Measurements from ENCODE around the gene RPS19. TPM values are rescaled to one million over a fixed set of nuclear protein-coding genes. Genes with fewer than 3 reads are reported as not detected.
A peak's percentile ranks its signal among the peaks of the same experiment; 100 is the strongest.

The RPS19 gene
- total RNA-seq, 2 donors from 2014 or later, result 1,179 to 1,248 TPM

GRCh38 chr19:41880329-41880708, 20.3 kb downstream of the RPS19 start:
- H3K9me3 ChIP-seq, result no peaks in the 10 kb centered on the region
- no peak for TF ChIP-seq CTCF (IDR thresholded peaks at IDR 0.05)
- no peak for TF ChIP-seq POLR2AphosphoS5 (IDR thresholded peaks at IDR 0.05)
- no peak for TF ChIP-seq POLR2A (IDR thresholded peaks at IDR 0.05)
- H3K4me3 ChIP-seq, result no peak overlapping the region
- H3K27me3 ChIP-seq (replicated peaks; ENCODE audit: insufficient read depth), result no peaks in the 10 kb centered on the region
- peaks cover 4% of the 10 kb centered on the region for H3K4me1 ChIP-seq (replicated peaks)
- H3K36me3 ChIP-seq, result no peaks in the 10 kb centered on the region
- no peak overlapping the region for H3K27ac ChIP-seq
- 68% methylated on average over 5 of the region's 5 CpGs for WGBS
- DNase-seq (ENCODE audit: low spot score), result no peak
- intact Hi-C loops (cut with DNase I), result no loop called here

GRCh38 chr19:41882568-41883462, 22.8 kb downstream of the RPS19 start, which contains the start of gene ARHGEF1:
Gene ARHGEF1 (plus strand): TSS chr19:41883184. CDS start chr19:41888083, 4,899 bp downstream.
- no peak for TF ChIP-seq CTCF (IDR thresholded peaks at IDR 0.05)
- peak; percentile 17 for TF ChIP-seq POLR2A (IDR thresholded peaks at IDR 0.05)
- intact Hi-C loops (cut with DNase I), result no loop called here
- H3K27me3 ChIP-seq (replicated peaks; ENCODE audit: insufficient read depth), result no peaks in the 10 kb centered on the region
- H3K4me3 ChIP-seq, result peak within 1 kb of the TSS; percentile 78 to 92
- H3K36me3 ChIP-seq, result no peaks in the 10 kb centered on the region
- peaks cover 4% of the 10 kb centered on the region for H3K4me1 ChIP-seq (replicated peaks)
- DNase-seq (ENCODE audit: low spot score), result no peak
- H3K27ac ChIP-seq, result peak within 1 kb of the TSS; percentile 75 to 83
- WGBS, result 3% methylated on average over 59 of the region's 80 CpGs
- H3K9me3 ChIP-seq, result no peaks in the 10 kb centered on the region

- H3K9me3 ChIP-seq, result no peaks in the 10 kb centered on the region
- peak overlapping the region; percentile 78 to 92 for H3K4me3 ChIP-seq
- peaks cover 4% of the 10 kb centered on the region for H3K4me1 ChIP-seq (replicated peaks)
- WGBS, result 2% methylated on average over 23 of the region's 23 CpGs
- no peaks in the 10 kb centered on the region for H3K36me3 ChIP-seq
- TF ChIP-seq POLR2A (IDR thresholded peaks at IDR 0.05) (no peak), POLR2AphosphoS5 (IDR thresholded peaks at IDR 0.05) (no peak), CTCF (IDR thresholded peaks at IDR 0.05) (no peak)
- no peaks in the 10 kb centered on the region for H3K27me3 ChIP-seq (replicated peaks; ENCODE audit: insufficient read depth)
- no peak for DNase-seq (ENCODE audit: low spot score)
- peak overlapping the region; percentile 75 to 83 for H3K27ac ChIP-seq
- intact Hi-C loops (cut with DNase I), result no loop called here
Measured at GRCh38 chr19:41883463-41883820, 23.4 kb downstream of the RPS19 start.

GRCh38 chr19:41883821-41884733, 24.0 kb downstream of the RPS19 start:
- intact Hi-C loops (cut with DNase I), result loop anchor here (1.0 kb wide), 1 partner anchor 25 kb away; no protein-coding TSS in a partner anchor
- under 1% methylated on average over 57 of the region's 66 CpGs for WGBS

More at GRCh38 chr19:41883821-41884733, 24.0 kb downstream of the RPS19 start:
- Histone ChIP-seq H3K27ac (peak overlapping the region; percentile 75 to 83), H3K9me3 (no peaks in the 10 kb centered on the region), H3K36me3 (no peaks in the 10 kb centered on the region), H3K27me3 (replicated peaks; ENCODE audit: insufficient read depth) (no peaks in the 10 kb centered on the region), H3K4me3 (peak overlapping the region; percentile 78 to 92), H3K4me1 (replicated peaks) (peaks cover 4% of the 10 kb centered on the region)
- TF ChIP-seq CTCF (IDR thresholded peaks at IDR 0.05) (peak in 3 of 4 experiments; percentile 7 to 55 (median 44)), POLR2AphosphoS5 (IDR thresholded peaks at IDR 0.05) (peak; percentile 97), POLR2A (IDR thresholded peaks at IDR 0.05) (peak; percentile 60)
- peak; percentile 95 for DNase-seq (ENCODE audit: low spot score)

Data from prostate gland (tissue), 2 donors.